Measurements from ENCODE around the gene TCEA3.

DNA sequence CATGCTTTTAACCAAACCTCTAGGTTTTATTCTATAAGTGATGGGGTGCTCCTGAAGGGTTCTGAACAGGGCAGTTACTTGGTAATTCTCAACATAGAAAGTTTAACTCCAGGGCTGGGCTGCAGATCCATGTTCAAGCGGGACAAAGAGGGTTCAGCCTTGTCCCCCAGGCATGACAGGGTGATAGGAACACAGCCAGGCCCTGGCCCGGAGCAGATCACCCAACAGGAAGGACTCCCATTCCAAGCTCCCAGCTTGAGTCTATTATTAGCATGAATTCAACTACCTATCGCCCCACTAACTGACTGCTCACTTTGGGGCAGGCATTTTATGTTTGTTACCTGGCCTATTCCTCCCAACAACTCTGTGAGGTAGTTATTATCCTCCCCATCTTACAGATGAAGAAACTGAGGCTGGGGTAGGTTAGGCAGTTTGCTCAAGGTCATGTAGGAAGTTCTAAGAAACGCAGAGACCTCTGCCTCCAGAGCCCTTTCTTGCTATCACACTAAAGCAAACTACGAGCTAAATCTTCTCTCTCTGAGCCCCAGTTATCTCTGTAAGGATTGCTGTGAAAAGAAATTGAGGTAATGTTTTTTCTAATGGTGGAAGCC is 44.9 kb upstream of the TCEA3 start:
- TF ChIP-seq POLR2A (IDR thresholded peaks at IDR 0.05): no peak
- TF ChIP-seq, protein P1, sequence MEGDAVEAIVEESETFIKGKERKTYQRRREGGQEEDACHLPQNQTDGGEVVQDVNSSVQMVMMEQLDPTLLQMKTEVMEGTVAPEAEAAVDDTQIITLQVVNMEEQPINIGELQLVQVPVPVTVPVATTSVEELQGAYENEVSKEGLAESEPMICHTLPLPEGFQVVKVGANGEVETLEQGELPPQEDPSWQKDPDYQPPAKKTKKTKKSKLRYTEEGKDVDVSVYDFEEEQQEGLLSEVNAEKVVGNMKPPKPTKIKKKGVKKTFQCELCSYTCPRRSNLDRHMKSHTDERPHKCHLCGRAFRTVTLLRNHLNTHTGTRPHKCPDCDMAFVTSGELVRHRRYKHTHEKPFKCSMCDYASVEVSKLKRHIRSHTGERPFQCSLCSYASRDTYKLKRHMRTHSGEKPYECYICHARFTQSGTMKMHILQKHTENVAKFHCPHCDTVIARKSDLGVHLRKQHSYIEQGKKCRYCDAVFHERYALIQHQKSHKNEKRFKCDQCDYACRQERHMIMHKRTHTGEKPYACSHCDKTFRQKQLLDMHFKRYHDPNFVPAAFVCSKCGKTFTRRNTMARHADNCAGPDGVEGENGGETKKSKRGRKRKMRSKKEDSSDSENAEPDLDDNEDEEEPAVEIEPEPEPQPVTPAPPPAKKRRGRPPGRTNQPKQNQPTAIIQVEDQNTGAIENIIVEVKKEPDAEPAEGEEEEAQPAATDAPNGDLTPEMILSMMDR (IDR thresholded peaks at IDR 0.05): no peak
